Activated naive CD8-positive, alpha-beta T cell treated with anti-CD3 and anti-CD28 coated beads, Interleukin-2, amount 10 ng/mL, durations not matched to agents 7 days and 5 days (primary cell): Measurements from ENCODE around the gene KLHL10. TPM values are rescaled to one million over a fixed set of nuclear protein-coding genes. Genes with fewer than 3 reads are reported as not detected.
"Not testable (repeated sequence)": the region's sequence is repeated elsewhere in the genome, so short reads cannot be mapped to it uniquely, and the experiment has no call there.

Experiments
- ATAC-seq: fragments of 150-1000 bp; cut with Tn5 transposase; one replicate; pipeline ENCODE4 v1.10.0; 2021; ENCODE audit warnings: low read depth, moderate library complexity
- POLR2A ChIA-PET: fragments of 350-600 bp; sonication (Branson Sonifier 250); formaldehyde crosslinking; loops from one replicate; lab custom pipeline; 2021; ENCODE audit warnings: antibody characterized with exemption; lab: Charles Lee
- DNase-seq: peaks from one replicate; pipeline ENCODE4 v3.0.0; 2021
- H3K27ac Mint-ChIP-seq: one replicate; pipeline ENCODE4 v1.8.0; 2022; ENCODE audit warnings: mild to moderate bottlenecking, mixed read lengths
- H3K27me3 Mint-ChIP-seq: one replicate; pipeline ENCODE4 v1.8.0; 2022; ENCODE audit warnings: mild to moderate bottlenecking, moderate library complexity, mixed read lengths
- H3K36me3 Mint-ChIP-seq: one replicate; pipeline ENCODE4 v1.8.0; 2021; ENCODE audit warnings: mild to moderate bottlenecking, mixed read lengths
- H3K4me1 Mint-ChIP-seq: one replicate; pipeline ENCODE4 v1.8.0; 2021; ENCODE audit warnings: mixed read lengths
- H3K4me3 Mint-ChIP-seq: one replicate; pipeline ENCODE4 v1.8.0; 2022; ENCODE audit warnings: mild to moderate bottlenecking, moderate library complexity, mixed read lengths
- H3K9me3 Mint-ChIP-seq: one replicate; pipeline ENCODE4 v1.8.0; 2021; ENCODE audit warnings: mixed read lengths
- total RNA-seq, 2 experiments: library from RNA; stranded (reverse); gene quantifications; one replicate each; pipeline ENCODE4 v1.2.3, GENCODE V29; 2021

KLHL10 gene
- total RNA-seq, 2 experiments from 2014 or later: not detected

DNA sequence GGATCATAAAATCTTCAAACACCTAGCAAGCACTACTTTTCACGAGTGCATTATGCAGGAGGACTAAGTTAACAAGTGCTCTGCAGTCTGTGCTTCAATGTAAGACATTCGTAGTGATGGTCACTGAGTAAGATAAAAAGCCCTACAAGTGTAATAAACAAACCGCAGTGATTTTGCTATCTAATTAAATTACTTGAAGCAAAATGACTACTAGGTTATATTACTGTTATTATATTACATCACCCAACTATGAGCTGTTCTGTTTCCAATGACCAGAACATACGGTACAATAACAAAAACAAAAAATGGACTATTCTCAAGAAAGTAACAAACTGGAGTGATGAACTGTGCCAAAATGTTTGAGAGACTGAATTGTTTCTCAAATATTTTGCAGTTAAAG lies 11.2 kb downstream of the KLHL10 start:
- Mint-ChIP-seq H3K9me3 (no peaks in the 10 kb centered on the region), H3K36me3 (peaks cover 6% of the 10 kb centered on the region), H3K4me1 (peaks cover 4% of the 10 kb centered on the region), H3K4me3 (no peak overlapping the region), H3K27ac (no peak overlapping the region), H3K27me3 (no peaks in the 10 kb centered on the region)
- POLR2A ChIA-PET: no interaction called here
- ATAC-seq (no peak), DNase-seq (no peak)

DNA sequence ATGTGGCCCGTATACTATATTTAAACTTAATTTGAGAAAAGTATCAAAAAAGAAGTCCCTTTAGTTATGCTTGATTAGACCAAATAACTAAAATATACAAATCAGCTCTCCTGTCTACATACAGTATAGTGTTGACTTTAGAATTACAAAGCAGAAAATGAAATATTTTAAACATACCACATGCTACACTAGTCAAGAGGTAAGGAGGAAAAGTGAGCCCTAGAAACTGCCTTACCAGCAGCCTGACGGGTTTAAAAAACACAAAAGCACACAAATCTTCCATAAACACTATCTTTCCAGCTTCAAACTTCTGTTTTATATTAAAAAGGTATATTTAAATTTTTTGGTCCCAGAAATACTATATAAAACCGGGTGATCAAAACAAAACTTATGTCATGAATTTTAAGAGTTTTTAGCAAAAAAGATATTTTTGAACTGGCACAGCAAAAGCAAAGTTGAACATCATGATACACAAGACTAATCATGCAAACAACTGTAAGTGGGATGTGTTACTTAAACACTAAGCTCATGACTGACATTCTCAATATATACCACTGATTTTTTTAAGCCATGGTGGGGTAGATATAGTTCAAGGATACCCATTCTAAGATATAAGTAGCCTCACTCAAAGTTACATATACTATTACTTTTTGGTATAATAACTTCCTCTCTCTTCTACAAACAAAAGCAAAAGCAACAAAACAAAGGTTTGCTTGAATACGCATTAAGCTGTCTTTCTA lies 11.8 kb downstream of the KLHL10 start:
- POLR2A ChIA-PET: no interaction called here
- DNase-seq (no peak), ATAC-seq (no peak)
- Mint-ChIP-seq H3K27ac (no peak overlapping the region), H3K27me3 (no peaks in the 10 kb centered on the region), H3K4me1 (peaks cover 4% of the 10 kb centered on the region), H3K36me3 (peaks cover 11% of the 10 kb centered on the region), H3K4me3 (no peak overlapping the region), H3K9me3 (no peaks in the 10 kb centered on the region)

DNA sequence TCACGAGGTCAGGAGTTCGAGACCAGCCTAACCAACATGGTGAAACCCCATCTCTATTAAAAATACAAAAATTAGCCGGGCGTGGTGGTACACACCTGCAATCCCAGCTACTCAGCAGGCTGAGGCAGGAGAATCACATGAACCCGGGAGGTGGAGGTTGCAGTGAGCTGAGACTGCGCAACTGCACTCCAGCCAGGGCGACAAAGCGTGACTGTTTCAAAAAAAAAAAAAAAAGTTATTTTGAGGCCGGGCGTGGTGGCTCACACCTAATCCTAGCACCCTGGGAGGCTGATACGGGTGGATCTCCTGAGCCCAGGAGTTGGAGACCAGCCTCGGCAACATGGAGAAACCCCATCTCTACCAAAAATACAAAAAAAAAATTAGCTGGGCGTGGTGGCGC lies 13.8 kb downstream of the KLHL10 start:
- ATAC-seq, H3K9me3 Mint-ChIP-seq, H3K27ac Mint-ChIP-seq, H3K27me3 Mint-ChIP-seq, H3K4me3 Mint-ChIP-seq, DNase-seq, POLR2A ChIA-PET, H3K4me1 Mint-ChIP-seq: not testable (repeated sequence)
- peaks cover 13% of the 10 kb centered on the region for H3K36me3 Mint-ChIP-seq

DNA sequence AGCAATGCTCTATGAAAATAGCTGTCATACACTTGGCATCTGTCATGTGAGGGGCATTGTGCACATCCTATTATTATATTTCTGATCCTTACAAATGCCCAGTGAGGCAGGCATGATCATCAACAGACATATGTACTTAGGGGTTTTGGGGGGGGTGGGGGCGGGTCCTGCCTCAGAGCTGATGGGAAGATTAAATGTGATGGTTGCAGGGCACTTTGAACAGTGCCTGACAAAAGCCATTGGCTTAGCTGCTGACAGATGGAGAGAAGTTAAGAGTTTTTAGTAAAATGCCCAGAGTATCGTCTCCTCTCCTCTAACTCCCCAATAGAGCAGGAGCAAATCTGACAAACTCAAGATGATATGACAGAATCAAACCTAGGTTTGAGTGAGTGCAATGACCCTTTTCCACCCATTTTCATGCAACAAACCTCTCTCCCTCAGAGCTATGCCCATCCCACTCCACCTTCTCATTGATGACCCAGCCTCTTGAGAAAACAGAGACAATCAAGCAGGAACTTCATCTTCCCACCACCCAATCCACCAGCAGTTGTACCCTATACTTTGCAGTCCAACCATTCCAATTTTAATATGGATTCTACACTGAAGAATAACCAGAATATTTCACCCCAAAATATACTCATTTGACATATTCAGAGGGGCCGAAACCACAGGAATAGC lies 22.8 kb downstream of the KLHL10 start:
- no peak overlapping the region for H3K4me3 Mint-ChIP-seq
- H3K4me1 Mint-ChIP-seq: peaks cover 6% of the 10 kb centered on the region
- POLR2A ChIA-PET: no interaction called here

DNA sequence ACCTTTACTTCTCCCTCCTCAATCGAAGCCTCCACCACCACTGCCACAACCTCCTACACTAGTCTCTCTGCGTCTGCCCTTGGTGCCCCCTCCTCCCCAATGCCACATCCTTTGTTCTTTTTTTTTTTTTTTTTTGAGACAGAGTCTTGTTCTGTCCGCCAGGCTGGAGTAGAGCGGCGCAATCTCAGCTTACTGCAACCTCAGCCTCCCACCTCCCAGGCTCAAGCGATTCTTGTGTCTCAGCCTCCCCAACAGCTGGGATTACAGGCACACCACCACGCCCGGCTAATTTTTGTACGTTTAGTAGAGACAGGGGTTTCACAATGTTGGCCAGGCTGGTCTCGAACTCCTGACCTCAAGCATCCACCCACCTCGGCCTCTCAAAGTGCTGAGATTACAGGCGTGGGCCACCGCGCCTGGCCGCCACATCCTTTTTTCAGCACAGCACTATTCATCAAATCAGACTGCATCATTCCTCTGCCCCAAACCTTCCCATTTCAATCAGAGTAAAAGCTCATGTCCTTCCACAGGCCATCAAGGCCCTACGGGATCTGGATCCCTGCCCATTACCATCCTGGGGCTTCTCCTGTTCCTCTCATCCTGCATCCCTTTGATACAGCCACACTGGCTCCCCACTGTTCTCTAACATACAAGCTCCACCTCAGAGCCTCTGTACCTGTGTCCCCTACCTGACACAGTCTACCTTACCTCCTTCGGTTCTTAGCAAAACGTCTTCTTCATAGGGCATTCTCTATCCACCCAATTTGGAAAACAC lies 25.6 kb downstream of the KLHL10 start:
- Mint-ChIP-seq H3K9me3 (no peaks in the 10 kb centered on the region), H3K36me3 (peaks cover 8% of the 10 kb centered on the region), H3K27ac (no peak overlapping the region), H3K4me1 (peaks cover 13% of the 10 kb centered on the region), H3K4me3 (no peak overlapping the region), H3K27me3 (no peaks in the 10 kb centered on the region)
- peak; percentile 38 for DNase-seq
- peak; percentile 18 for ATAC-seq
- POLR2A ChIA-PET: interaction anchor here (0.6 to 0.7 kb wide), 2 partner anchors 67 to 1798 kb away, joined by 3 to 4 read pairs; partner anchors contain the start of gene ODAD4

More for the DNA sequence above, 22.8 kb downstream of the KLHL10 start:
- Mint-ChIP-seq H3K9me3 (no peaks in the 10 kb centered on the region), H3K36me3 (peaks cover 2% of the 10 kb centered on the region), H3K27ac (no peak overlapping the region), H3K27me3 (no peaks in the 10 kb centered on the region)
- DNase-seq (no peak), ATAC-seq (no peak)

DNA sequence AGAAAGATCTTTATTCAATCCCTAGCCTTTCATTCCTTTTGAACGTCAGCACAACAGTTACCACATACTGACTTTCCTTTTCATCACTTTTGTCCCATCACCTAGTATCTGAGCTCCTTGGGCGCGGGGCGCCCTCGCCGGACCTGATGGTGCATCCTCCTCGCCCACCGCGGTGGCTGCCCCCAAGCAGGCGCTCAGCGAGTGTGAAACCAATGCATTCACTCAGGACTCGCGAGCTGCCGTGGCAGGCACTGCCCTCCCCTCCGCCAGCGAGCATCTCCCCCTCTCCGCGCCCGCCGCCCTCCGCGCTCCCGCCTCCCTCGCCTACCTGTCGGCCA lies 26.8 kb downstream of the KLHL10 start:
- Mint-ChIP-seq H3K27ac (no peak overlapping the region), H3K36me3 (peaks cover 14% of the 10 kb centered on the region), H3K27me3 (no peaks in the 10 kb centered on the region), H3K9me3 (no peaks in the 10 kb centered on the region), H3K4me1 (peaks cover 21% of the 10 kb centered on the region), H3K4me3 (no peak overlapping the region)
- ATAC-seq: no peak
- no peak for DNase-seq
- POLR2A ChIA-PET: interaction anchor here (0.6 to 1.8 kb wide), 15 partner anchors 9 to 201 kb away, joined by 3 to 7 read pairs (median 3); partner anchors contain the start of genes CNP, DNAJC7, EIF1 and P3H4

DNA sequence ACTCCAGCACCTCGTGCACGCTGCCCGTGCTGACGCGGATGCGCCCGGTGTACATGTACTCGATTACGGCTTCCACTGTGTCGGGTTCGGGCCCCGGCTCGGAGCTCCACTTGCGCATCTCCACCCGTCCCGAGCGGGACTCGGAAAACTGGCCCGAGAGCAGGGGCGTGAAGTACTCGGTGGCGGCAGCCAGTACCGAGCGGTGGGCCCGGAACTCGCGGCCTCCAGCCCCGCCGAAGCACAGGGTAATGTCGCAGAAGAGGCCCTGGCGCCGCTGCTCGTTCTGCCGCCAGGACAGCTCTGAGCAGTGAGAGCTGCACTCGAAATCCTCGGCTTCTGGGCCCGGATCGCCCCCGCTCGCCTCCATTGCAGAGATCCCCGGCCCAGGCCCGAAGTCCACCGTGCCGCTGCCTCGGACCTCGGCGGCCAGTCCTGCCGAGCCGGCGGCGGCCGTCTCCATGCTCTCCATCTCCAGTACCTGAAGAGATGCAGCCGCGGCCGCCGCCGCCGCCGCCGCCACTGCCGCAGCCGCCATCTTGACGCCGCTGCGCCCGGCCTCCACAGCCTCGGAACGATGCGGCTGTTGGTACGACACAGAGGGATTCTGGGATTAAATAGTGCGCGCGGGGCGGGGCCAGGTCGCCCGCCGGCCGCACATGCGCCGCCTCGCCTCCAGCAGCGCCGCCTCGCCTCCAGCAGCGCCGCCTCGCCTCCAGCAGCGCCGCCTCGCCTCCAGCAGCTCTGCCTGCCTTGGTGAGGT lies 27.4 kb downstream of the KLHL10 start, which contains the start of gene KLHL11:
Gene KLHL11 (minus strand): TSS at position 588 of the 760 bp plus-strand sequence. CDS start 53 bp downstream, at position 535.
- POLR2A ChIA-PET: interaction anchor here (0.6 to 1.8 kb wide), 16 partner anchors 9 to 200 kb away, joined by 3 to 7 read pairs (median 4); partner anchors contain the start of genes DNAJC7, EIF1 and P3H4
- H3K4me1 Mint-ChIP-seq: peaks cover 22% of the 10 kb centered on the region
- peak; percentile 91 for ATAC-seq
- H3K27ac Mint-ChIP-seq: peak within 1 kb of the TSS; percentile 86
- H3K9me3 Mint-ChIP-seq: no peaks in the 10 kb centered on the region
- no peaks in the 10 kb centered on the region for H3K27me3 Mint-ChIP-seq
- no peak within 1 kb of the TSS for H3K4me3 Mint-ChIP-seq
- peak; percentile 91 for DNase-seq
- H3K36me3 Mint-ChIP-seq: peaks cover 14% of the 10 kb centered on the region

DNA sequence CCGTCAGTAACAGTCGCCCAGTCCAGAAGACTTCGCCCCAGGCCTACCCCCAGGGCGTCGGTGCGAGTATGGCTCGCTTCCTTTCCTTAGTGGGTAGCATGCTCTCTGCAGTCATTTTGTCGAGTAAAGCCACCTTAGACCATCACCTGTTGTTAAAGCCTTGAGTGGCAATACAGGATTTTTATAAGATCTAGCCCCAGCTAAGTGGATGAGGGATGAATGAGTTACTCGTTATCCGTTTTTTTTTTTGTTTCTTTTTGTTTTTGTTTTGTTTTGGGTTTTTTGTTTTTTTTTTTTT lies 27.9 kb downstream of the KLHL10 start:
- DNase-seq (no peak), ATAC-seq (no peak)
- Mint-ChIP-seq H3K27me3 (no peaks in the 10 kb centered on the region), H3K4me3 (no peak overlapping the region), H3K36me3 (peaks cover 14% of the 10 kb centered on the region), H3K4me1 (peaks cover 22% of the 10 kb centered on the region), H3K9me3 (no peaks in the 10 kb centered on the region), H3K27ac (peak overlapping the region; percentile 86)
- POLR2A ChIA-PET: interaction anchor here (0.6 to 1.8 kb wide), 14 partner anchors 8 to 200 kb away, joined by 3 to 7 read pairs (median 4); partner anchors contain the start of genes DNAJC7, EIF1 and P3H4

DNA sequence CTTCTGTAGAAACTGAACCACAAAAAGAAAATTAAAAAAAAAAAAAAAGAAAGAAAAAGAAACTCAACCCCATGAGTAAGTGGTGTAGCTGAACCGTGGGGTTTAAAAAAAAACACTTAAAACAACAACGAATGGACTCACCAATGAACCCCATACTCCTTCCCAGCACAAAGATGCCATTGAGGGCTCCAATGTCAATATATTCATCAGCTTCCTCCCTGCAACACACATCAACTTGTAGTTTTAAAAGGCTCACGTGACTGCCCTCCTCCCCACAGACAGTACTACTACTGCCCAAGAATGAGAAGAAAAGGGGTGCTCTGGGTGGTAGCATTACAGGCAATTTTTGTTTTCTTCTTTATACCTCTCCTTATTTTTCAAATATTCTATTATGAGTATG lies 30.9 kb downstream of the KLHL10 start:
- Mint-ChIP-seq H3K4me3 (no peak overlapping the region), H3K27me3 (no peaks in the 10 kb centered on the region), H3K36me3 (peaks cover 28% of the 10 kb centered on the region), H3K27ac (peak overlapping the region; percentile 50), H3K9me3 (no peaks in the 10 kb centered on the region), H3K4me1 (peaks cover 17% of the 10 kb centered on the region)
- ATAC-seq (no peak), DNase-seq (no peak)
- POLR2A ChIA-PET: no interaction called here

DNA sequence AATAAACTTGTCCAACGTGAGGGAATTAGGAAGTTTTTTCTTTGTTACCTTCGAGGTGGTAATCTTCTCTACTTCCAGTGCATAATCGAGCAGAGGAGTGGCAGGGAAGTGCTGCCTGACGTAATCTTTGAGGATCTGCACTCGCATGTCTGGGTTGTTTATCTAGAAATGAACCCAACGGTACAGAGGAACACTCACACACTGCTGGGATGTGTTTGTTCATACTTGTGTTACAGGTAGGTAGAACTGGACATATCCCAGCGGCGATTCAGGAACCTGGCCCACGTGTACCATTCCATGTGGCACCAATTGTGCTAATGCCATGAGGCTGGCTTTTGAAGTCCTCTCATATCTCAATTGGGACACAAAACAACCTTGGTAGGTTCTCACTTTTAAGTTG lies 31.8 kb downstream of the KLHL10 start:
- peaks cover 28% of the 10 kb centered on the region for H3K36me3 Mint-ChIP-seq
- H3K27ac Mint-ChIP-seq: no peak overlapping the region
- no peaks in the 10 kb centered on the region for H3K9me3 Mint-ChIP-seq
- ATAC-seq (no peak), DNase-seq (no peak)
- POLR2A ChIA-PET: no interaction called here
- no peaks in the 10 kb centered on the region for H3K27me3 Mint-ChIP-seq
- H3K4me3 Mint-ChIP-seq: no peak overlapping the region
- H3K4me1 Mint-ChIP-seq: peaks cover 17% of the 10 kb centered on the region

DNA sequence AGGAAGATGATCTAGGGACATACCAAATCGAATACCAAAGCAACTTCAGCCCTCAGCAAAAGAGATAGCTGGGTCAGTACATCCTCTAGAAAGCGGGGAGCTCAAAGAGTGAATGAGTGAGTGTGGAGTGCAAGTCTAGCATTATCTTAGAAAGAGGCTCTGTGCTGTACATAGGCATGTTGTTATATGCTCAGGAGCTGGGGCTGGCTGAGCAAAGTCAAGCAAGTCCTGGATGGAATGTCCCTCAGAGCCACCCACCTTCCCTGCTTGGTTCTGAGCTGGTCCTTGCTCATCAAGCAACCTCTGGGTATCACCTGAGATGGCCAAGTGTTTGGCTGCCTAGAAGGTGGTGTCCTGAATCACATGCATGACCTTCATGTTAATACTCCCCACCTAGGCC lies 32.5 kb downstream of the KLHL10 start:
- peaks cover 31% of the 10 kb centered on the region for H3K36me3 Mint-ChIP-seq
- peaks cover 17% of the 10 kb centered on the region for H3K4me1 Mint-ChIP-seq
- H3K9me3 Mint-ChIP-seq: no peaks in the 10 kb centered on the region
- ATAC-seq (no peak), DNase-seq (no peak)
- no peaks in the 10 kb centered on the region for H3K27me3 Mint-ChIP-seq
- H3K27ac Mint-ChIP-seq: peak overlapping the region; percentile 34
- no peak overlapping the region for H3K4me3 Mint-ChIP-seq
- POLR2A ChIA-PET: no interaction called here

DNA sequence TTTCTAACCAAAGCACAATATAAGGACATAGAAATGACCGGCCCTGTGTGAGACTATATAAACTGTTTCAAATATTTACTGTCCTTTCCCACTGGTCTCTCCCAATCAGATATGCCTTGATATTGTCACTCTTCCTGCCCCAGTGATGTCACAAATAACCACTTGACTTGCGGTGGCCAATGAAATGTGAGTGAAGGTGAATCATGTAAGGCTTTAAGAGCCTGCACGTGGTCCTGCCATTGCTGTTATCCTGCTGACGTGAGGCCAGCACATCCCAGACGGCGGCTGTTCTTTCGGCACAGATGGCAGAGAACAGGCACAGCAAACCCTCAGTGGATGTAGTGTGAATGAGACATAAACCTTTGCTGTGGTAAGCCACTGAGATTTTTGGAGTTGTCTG lies 33.0 kb downstream of the KLHL10 start:
- H3K4me1 Mint-ChIP-seq: peaks cover 15% of the 10 kb centered on the region
- H3K36me3 Mint-ChIP-seq: peaks cover 31% of the 10 kb centered on the region
- POLR2A ChIA-PET: no interaction called here
- H3K4me3 Mint-ChIP-seq: no peak overlapping the region
- H3K27ac Mint-ChIP-seq: peak overlapping the region; percentile 3
- DNase-seq: no peak
- no peaks in the 10 kb centered on the region for H3K27me3 Mint-ChIP-seq
- no peak for ATAC-seq
- no peaks in the 10 kb centered on the region for H3K9me3 Mint-ChIP-seq

DNA sequence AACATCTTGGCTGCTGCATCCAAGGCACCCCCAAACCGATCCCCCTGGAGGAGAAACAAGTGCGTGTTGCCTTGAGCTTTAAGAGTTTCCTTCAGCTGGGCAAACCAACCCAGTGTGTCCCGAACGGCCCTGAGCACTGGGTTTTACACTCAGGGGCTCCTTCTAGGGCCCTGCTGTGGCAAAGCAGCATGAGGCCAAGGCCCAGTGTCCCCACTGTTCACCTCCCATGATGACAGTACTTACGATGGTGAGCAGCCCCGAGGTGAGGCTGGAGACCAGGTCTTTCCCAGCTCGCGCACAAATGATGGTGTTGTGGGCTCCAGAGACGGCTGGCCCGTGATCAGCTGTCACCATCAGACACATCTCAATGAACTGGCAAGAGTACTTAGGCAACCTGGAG lies 34.2 kb downstream of the KLHL10 start:
- DNase-seq: no peak
- no peak overlapping the region for H3K27ac Mint-ChIP-seq
- H3K9me3 Mint-ChIP-seq: no peaks in the 10 kb centered on the region
- H3K4me3 Mint-ChIP-seq: no peak overlapping the region
- ATAC-seq: no peak
- peaks cover 31% of the 10 kb centered on the region for H3K36me3 Mint-ChIP-seq
- H3K4me1 Mint-ChIP-seq: peaks cover 14% of the 10 kb centered on the region
- POLR2A ChIA-PET: interaction anchor here (1.1 kb wide), 1 partner anchor 9 kb away, joined by 3 read pairs; no protein-coding TSS in a partner anchor
- H3K27me3 Mint-ChIP-seq: no peaks in the 10 kb centered on the region
